SK-N-MC (cell line): ENCODE data around the gene ESRP2.

ENCODE experiments used
- DNase-seq: peaks from one replicate; pipeline ENCODE4 v3.0.0-alpha.2; 2011; ENCODE audit warnings: low read depth, low spot score
- H3K27ac ChIP-seq: fragments of 200-600 bp; sonication (generic); 2 replicates; pipeline ENCODE4 v1.5.1; 2016; ENCODE audit warnings: mixed run types
- H3K36me3 ChIP-seq: fragments of 200-600 bp; sonication (generic); 2 replicates; pipeline ENCODE4 v1.6.1; 2017; ENCODE audit warnings: antibody characterized with exemption, low read length, mixed read lengths; ENCODE audit not compliant: insufficient read depth
- H3K4me3 ChIP-seq: fragments of 200-600 bp; sonication (generic); 2 replicates; pipeline ENCODE4 v1.5.1; 2016
- H3K9ac ChIP-seq: fragments of 200-600 bp; sonication (generic); 2 replicates; pipeline ENCODE4 v1.8.0; 2017; ENCODE audit warnings: mixed run types, mixed read lengths; ENCODE audit not compliant: insufficient read length
- H3K9me3 ChIP-seq: fragments of 200-600 bp; sonication (generic); 2 replicates; pipeline ENCODE4 v1.6.1; 2017; ENCODE audit warnings: low read depth, mild to moderate bottlenecking, antibody characterized with exemption, low read length, moderate library complexity, mixed read lengths
- EZH2 ChIP-seq: fragments of 200-600 bp; sonication (generic); IDR thresholded peaks from one replicate; pipeline ENCODE4 v1.6.1; 2017; ENCODE audit warnings: antibody characterized with exemption
- FOXP2 ChIP-seq: optimal IDR thresholded peaks from 2 replicates; pipeline ENCODE3; 2011; ENCODE audit warnings: mild to moderate bottlenecking, moderate library complexity; ENCODE audit not compliant: insufficient read depth; ENCODE audit errors: extremely low read length, control extremely low read depth
- POLR2AphosphoS5 ChIP-seq: IDR thresholded peaks from 2 replicates; pipeline ENCODE4 v1.6.1; 2012; ENCODE audit warnings: mild to moderate bottlenecking, low read depth, low read length, borderline replicate concordance

Gene ESRP2

DNA sequence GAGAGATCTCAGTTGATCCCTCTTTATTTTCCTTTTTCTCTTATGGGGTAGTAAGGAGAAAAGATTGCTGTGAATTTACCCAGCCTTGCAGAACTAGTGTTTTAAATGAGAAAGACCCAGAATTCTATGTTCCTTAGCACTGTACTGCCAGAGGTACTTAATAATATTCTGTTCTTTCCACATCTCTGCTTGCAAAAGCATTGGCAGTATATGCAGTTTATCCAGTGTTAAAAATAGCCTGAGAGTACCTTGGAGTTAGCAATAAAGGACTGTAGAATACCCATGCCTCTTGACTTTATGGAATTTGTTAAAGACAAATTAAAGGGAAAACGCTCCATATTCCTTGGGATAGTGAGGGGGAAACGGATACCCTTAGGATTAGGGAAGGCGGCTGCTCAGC, 40.3 kb upstream of the ESRP2 start:
- Histone ChIP-seq H3K36me3 (no peaks in the 10 kb centered on the region; the same call in 1 of the 2 replicates), H3K9ac (no peak overlapping the region), H3K27ac (no peak overlapping the region), H3K9me3 (no peaks in the 10 kb centered on the region), H3K4me3 (no peak overlapping the region)
- no peak for DNase-seq
- no peak for TF ChIP-seq FOXP2
- TF ChIP-seq EZH2: no peak
- no peak for TF ChIP-seq POLR2AphosphoS5

DNA sequence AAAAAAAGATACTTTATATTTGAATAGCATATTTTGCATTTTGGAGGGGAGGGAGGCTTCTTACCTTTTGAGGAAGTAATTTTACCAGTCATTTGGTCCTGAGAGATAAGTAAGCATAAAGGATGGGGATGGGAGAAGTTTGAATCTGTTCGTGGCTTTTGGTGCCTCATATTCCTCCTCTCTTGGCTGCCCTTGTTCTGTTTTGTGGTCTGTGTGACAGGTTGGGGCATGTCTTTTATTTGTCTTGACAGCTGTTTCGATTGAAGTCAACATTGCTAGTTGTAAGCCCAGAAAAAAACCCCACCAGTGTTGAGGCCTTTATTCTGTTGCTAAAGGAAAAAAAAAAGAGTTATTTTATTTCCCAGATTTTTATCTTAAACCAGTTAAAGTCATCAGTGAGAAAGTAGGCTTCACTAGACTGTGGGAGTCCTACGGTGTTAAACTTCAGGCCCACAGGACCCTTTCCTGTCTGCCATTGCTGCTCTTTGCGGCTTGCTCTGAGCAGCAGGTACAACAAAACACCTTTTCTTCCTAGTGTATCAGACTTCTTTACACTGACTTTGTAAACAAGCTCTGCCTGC, 39.8 kb upstream of the ESRP2 start:
- TF ChIP-seq FOXP2 (no peak), POLR2AphosphoS5 (no peak), EZH2 (no peak)
- H3K27ac ChIP-seq: no peak overlapping the region
- no peak overlapping the region for H3K9ac ChIP-seq
- DNase-seq: no peak
- no peaks in the 10 kb centered on the region; the same call in 1 of the 2 replicates for H3K36me3 ChIP-seq
- no peak overlapping the region for H3K4me3 ChIP-seq
- no peaks in the 10 kb centered on the region for H3K9me3 ChIP-seq

DNA sequence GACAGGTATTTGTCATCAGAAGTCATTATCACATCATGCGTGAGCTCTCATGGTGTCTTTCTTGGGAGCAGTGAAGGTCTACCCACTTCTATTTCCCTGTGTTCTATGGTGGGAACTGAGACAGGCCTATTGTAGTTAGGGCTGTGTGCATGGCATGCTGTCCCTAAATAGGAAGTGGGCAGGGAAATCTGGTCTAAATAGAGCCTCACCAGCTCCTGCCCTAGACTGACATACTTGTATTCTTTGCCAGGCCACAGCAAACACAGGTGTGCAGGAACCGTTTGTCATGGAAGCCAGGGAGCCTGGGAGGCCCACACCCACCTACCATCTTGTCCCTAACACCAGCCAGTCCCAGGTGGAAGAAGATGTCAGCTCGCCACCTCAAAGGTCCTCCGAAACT, 38.5 kb upstream of the ESRP2 start:
- Histone ChIP-seq H3K9ac (no peak overlapping the region), H3K4me3 (no peak overlapping the region), H3K9me3 (no peaks in the 10 kb centered on the region), H3K36me3 (no peaks in the 10 kb centered on the region; the same call in 1 of the 2 replicates), H3K27ac (no peak overlapping the region)
- TF ChIP-seq FOXP2 (no peak), POLR2AphosphoS5 (no peak), EZH2 (no peak)
- DNase-seq: no peak

DNA sequence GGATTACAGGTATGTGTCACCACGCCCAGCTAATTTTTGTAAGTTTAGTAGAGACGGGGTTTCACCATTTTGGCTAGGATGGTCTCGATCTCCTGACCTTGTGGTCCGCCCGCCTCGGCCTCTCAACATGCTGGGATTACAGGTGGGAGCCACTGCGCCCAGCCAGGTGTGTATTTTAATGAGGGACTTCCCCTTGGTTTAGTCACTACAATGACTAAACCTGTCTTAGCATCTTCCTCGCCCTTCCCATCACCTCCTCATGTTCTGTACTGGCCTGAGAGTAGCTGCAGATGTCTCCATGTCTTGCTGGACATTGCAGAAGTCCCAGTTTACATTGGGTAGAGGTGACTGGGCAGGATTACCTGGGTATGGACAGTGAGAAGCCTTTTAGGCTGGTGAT, 38.0 kb upstream of the ESRP2 start:
- Histone ChIP-seq H3K4me3 (no peak overlapping the region), H3K27ac (no peak overlapping the region), H3K9ac (no peak overlapping the region), H3K36me3 (no peaks in the 10 kb centered on the region; the same call in 1 of the 2 replicates), H3K9me3 (no peaks in the 10 kb centered on the region)
- DNase-seq: no peak
- TF ChIP-seq POLR2AphosphoS5: no peak
- TF ChIP-seq FOXP2: no peak
- no peak for TF ChIP-seq EZH2

DNA sequence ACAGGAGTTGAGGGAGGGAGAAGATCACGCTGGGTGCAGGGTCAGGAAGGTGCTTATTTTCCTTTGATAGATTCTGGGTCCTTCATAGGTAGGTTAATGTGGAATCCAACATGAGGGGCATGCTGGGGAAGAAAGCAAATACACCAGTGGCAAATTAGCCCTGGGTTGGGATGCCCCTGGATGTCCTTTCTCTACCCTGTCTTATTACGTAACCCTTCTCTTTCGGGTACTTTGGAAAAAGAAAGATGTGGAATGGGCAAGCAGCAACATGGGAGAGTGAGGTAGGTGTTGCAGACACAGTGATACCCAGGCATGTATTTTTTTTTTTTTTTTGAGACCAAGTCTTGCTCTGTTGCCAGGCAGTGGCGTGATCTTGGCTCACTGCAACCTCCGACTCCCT, 37.5 kb upstream of the ESRP2 start:
- no peak overlapping the region for H3K4me3 ChIP-seq
- H3K9ac ChIP-seq: no peak overlapping the region
- no peaks in the 10 kb centered on the region for H3K9me3 ChIP-seq
- H3K27ac ChIP-seq: no peak overlapping the region
- no peaks in the 10 kb centered on the region; the same call in 1 of the 2 replicates for H3K36me3 ChIP-seq
- DNase-seq: no peak
- TF ChIP-seq POLR2AphosphoS5 (no peak), FOXP2 (no peak), EZH2 (no peak)

DNA sequence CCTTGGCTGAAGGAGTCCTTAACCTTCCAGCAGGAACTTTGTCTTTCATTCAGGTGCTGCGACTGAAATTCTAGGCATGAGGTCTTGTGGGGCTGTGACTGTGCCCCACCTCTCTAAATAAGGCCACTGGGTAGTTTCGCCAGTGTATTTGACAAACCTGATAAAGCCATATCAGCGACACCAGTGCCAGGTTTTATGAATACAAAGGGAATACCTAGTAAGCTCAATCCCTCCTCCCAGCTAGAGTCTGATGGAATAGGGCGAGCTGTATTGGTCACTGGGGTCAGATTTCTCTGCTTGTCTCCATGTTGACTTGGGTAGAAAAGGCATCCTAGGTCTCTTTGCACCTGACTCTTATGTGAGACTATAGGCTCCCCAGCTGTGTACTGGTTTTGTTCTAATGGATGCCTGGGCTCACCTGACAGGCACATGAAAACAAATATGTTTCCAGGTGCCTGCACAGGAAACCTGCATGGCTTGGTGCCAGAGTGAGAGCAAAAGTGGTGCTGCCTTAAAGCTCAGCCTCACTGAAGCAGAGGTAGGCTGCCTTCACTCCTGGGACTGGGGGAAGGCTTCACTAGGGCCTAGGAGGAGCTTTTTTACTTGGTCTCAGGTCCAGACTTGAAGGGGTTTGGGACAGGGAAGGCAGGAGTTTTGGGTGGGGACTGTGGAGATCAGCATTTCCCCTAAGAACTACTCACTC, 36.7 kb upstream of the ESRP2 start:
- no peak overlapping the region for H3K27ac ChIP-seq
- no peak overlapping the region for H3K9ac ChIP-seq
- H3K4me3 ChIP-seq: no peak overlapping the region
- TF ChIP-seq FOXP2 (no peak), POLR2AphosphoS5 (no peak), EZH2 (no peak)
- no peak for DNase-seq
- H3K36me3 ChIP-seq: no peaks in the 10 kb centered on the region; the same call in 1 of the 2 replicates
- no peaks in the 10 kb centered on the region for H3K9me3 ChIP-seq

DNA sequence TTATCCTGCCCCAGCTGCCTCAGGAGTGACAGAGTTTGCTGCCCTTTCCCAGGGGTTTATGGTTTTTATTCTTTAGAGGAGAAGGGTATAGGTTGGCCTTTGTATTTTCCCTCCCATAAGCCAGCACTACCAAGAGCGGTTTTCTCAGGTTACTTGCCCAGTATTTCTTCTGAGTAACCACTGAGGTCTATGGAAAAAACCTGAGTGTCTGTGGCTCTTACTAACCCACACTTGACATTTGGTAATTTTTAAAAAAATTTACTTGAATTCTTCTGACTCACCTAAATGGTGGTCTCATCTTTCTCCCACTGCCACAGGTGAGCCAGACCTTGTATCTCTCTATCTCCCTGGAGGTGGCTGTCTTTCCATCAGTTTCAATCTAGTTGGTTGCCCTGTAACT, 34.4 kb upstream of the ESRP2 start:
- no peaks in the 10 kb centered on the region for H3K9me3 ChIP-seq
- H3K27ac ChIP-seq: no peak overlapping the region
- H3K4me3 ChIP-seq: no peak overlapping the region
- H3K36me3 ChIP-seq: no peaks in the 10 kb centered on the region; the same call in 1 of the 2 replicates
- TF ChIP-seq EZH2 (no peak), FOXP2 (no peak), POLR2AphosphoS5 (no peak)
- no peak overlapping the region for H3K9ac ChIP-seq
- no peak for DNase-seq

DNA sequence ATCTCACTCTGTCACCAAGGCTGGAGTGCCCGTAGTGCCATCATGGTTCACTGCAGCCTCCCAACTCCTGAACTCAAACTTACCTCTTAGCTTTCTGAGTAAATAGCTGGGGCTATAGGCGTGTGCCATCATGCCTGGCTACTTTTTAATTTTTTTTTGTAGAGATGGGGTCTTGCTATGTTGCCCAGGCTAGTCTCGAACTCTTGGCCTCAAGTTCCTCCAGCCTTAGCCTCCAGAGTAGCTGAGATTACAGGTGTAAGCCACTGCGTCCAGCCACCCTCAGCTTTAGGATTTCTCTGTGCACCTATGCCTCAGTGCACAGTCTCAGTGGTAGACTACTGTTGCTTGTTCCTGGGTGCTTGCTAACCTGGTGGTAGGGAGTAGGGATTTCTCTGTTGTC, 33.9 kb upstream of the ESRP2 start:
- Histone ChIP-seq H3K4me3 (no peak overlapping the region), H3K9ac (no peak overlapping the region), H3K27ac (no peak overlapping the region), H3K9me3 (no peaks in the 10 kb centered on the region), H3K36me3 (no peaks in the 10 kb centered on the region; the same call in 1 of the 2 replicates)
- TF ChIP-seq POLR2AphosphoS5 (no peak), FOXP2 (no peak), EZH2 (no peak)
- DNase-seq: no peak

DNA sequence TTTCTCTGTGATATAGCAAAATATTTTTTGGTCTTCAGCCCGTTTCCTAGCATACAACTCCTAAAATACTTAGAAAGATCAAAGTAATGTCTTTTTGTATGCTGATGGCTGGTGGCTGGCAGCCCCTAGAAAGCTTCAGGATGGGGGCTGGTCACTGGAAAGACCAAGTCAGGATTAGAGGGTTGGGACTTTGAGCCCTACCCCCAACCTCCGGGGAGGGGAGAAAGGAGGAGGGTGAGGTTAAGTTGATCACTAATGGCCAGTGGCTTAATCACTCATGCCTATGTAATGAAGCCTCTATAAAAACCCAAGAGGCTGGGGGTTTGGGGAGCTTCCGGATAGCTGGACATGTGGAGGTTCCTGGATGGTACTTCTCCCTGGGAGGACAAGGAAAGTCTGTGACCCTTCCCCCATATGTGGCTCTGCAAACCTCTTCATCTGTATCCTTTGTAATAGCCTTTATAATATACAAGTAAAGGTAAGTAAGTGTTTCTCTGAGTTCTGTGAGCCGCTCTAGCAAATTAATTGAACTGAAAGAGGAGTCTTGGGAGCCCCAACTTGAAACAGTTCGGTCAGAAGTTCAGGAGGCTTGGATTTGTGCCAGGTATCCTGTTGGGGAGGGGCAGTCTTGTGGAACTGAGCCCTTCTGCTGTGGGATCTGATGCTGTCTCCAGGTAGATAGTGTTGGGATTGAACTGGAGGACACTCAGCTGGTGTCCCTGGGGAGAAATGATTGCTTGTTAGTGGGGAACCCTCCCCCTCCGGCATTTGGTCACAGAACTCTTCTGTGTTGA, 31.9 kb upstream of the ESRP2 start:
- no peak for TF ChIP-seq FOXP2
- TF ChIP-seq POLR2AphosphoS5: no peak
- no peak for TF ChIP-seq EZH2
- no peak overlapping the region for H3K27ac ChIP-seq
- H3K9ac ChIP-seq: no peak overlapping the region
- no peak for DNase-seq
- H3K36me3 ChIP-seq: no peaks in the 10 kb centered on the region
- no peaks in the 10 kb centered on the region for H3K9me3 ChIP-seq
- H3K4me3 ChIP-seq: no peak overlapping the region
